ENCODE data around the gene PBX3.

DNA sequence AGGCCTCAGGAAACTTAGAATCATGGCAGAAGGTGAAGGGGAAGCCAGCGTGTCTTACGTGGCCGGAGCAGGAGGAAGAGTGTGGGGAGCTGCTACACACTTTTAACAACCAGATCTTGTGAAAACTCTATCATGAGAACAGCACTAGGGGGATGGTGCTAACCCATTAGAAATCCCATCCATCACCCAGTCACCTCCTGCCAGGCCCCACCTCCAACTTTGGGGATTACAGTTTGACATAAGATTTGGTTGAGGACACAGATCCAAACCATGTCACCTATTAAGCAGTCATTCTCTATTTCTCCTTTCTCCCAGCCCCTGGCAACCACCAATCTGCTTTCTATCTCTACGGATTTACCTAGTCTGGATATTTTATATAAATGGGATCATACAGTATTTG, 26.9 kb downstream of the PBX3 start:
- TF ChIP-seq, protein P1, sequence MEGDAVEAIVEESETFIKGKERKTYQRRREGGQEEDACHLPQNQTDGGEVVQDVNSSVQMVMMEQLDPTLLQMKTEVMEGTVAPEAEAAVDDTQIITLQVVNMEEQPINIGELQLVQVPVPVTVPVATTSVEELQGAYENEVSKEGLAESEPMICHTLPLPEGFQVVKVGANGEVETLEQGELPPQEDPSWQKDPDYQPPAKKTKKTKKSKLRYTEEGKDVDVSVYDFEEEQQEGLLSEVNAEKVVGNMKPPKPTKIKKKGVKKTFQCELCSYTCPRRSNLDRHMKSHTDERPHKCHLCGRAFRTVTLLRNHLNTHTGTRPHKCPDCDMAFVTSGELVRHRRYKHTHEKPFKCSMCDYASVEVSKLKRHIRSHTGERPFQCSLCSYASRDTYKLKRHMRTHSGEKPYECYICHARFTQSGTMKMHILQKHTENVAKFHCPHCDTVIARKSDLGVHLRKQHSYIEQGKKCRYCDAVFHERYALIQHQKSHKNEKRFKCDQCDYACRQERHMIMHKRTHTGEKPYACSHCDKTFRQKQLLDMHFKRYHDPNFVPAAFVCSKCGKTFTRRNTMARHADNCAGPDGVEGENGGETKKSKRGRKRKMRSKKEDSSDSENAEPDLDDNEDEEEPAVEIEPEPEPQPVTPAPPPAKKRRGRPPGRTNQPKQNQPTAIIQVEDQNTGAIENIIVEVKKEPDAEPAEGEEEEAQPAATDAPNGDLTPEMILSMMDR (conservative IDR thresholded peaks at IDR 0.05; ENCODE audit: low read depth, low read length) = no peak
- no peak for TF ChIP-seq EZH2 (IDR thresholded peaks at IDR 0.05; ENCODE audit: borderline replicate concordance, low read depth, low read length, poor library complexity, severe bottlenecking)
